Naive thymus-derived CD4-positive, alpha-beta T cell (primary cell): ENCODE results near the gene UBE2L3. TPM values are rescaled to one million over a fixed set of nuclear protein-coding genes. Genes with fewer than 3 reads are reported as not detected.

ENCODE experiments used
- ATAC-seq: fragments of 150-1000 bp; cut with Tn5 transposase; 2 replicates; pipeline ENCODE4 v1.10.0; 2021; ENCODE audit warnings: mild to moderate bottlenecking, moderate library complexity
- CTCF ChIA-PET: fragments of 350-600 bp; sonication (Branson Sonifier 250); formaldehyde crosslinking; loops from one replicate; lab custom pipeline; 2021; ENCODE audit warnings: antibody characterized with exemption; lab: Charles Lee
- POLR2A ChIA-PET: fragments of 350-600 bp; sonication (Branson Sonifier 250); formaldehyde crosslinking; loops from one replicate; lab custom pipeline; 2021; ENCODE audit warnings: antibody characterized with exemption, inconsistent platforms; lab: Charles Lee
- DNase-seq, 9 donors: peaks; one replicate each; pipeline versions ENCODE4 v3.0.0 to v3.0.0-alpha.2; 2020 to 2022; ENCODE audit warnings: mixed read lengths in 1 of 9
- H3K27ac ChIP-seq: one replicate; pipeline ENCODE4 v1.7.0; 2013; ENCODE audit warnings: mild to moderate bottlenecking, low read depth, low read length, moderate library complexity
- H3K27me3 ChIP-seq, 2 donors: one replicate each; pipeline ENCODE4 v1.7.0; 2013; ENCODE audit warnings: low read length in 2 of 2, mild to moderate bottlenecking in 2 of 2, moderate library complexity in 2 of 2; ENCODE audit not compliant: control insufficient read depth in 2 of 2, insufficient read depth in 2 of 2
- H3K36me3 ChIP-seq, 3 experiments: 1 replicate in 2 of 3; 2 replicates in 1 of 3; pipeline ENCODE4 v1.7.0; 2013; ENCODE audit warnings: low read length in 3 of 3, mild to moderate bottlenecking in 3 of 3, moderate library complexity in 1 of 3; ENCODE audit not compliant: insufficient read depth in 3 of 3, control insufficient read depth in 2 of 3
- H3K4me1 ChIP-seq, 2 donors: one replicate each; pipeline ENCODE4 v1.7.0; 2013; ENCODE audit warnings: low read length in 2 of 2, mild to moderate bottlenecking in 2 of 2, moderate library complexity in 1 of 2; ENCODE audit not compliant: control insufficient read depth in 2 of 2, insufficient read depth in 2 of 2
- H3K4me3 ChIP-seq: 2 replicates; pipeline ENCODE4 v1.7.0; 2013; ENCODE audit warnings: mild to moderate bottlenecking, low read length
- H3K9me3 ChIP-seq, 3 experiments: 1 replicate in 2 of 3; 2 replicates in 1 of 3; pipeline ENCODE4 v1.7.0; 2013; ENCODE audit warnings: low read length in 3 of 3; ENCODE audit not compliant: control insufficient read depth in 2 of 3
- H3K27ac Mint-ChIP-seq, 9 donors: one replicate each; pipeline ENCODE4 v1.8.0; 2020 to 2022; ENCODE audit warnings: mixed read lengths in 9 of 9, mild to moderate bottlenecking in 8 of 9, moderate library complexity in 5 of 9, inconsistent platforms in 2 of 9
- H3K27me3 Mint-ChIP-seq, 5 donors: one replicate each; pipeline ENCODE4 v1.8.0; 2021 to 2022; ENCODE audit warnings: mixed read lengths in 5 of 5, mild to moderate bottlenecking in 1 of 5
- H3K36me3 Mint-ChIP-seq, 5 donors: one replicate each; pipeline ENCODE4 v1.8.0; 2020 to 2022; ENCODE audit warnings: mixed read lengths in 5 of 5, mild to moderate bottlenecking in 3 of 5, inconsistent platforms in 1 of 5
- H3K4me1 Mint-ChIP-seq, 7 donors: one replicate each; pipeline ENCODE4 v1.8.0; 2020 to 2022; ENCODE audit warnings: mixed read lengths in 7 of 7, mild to moderate bottlenecking in 3 of 7, inconsistent platforms in 1 of 7
- H3K4me3 Mint-ChIP-seq, 10 donors: one replicate each; pipeline ENCODE4 v1.8.0; 2020 to 2022; ENCODE audit warnings: mild to moderate bottlenecking in 10 of 10, mixed read lengths in 10 of 10, moderate library complexity in 6 of 10, inconsistent platforms in 2 of 10
- H3K9me3 Mint-ChIP-seq, 11 donors: one replicate each; pipeline ENCODE4 v1.8.0; 2020 to 2022; ENCODE audit warnings: mixed read lengths in 11 of 11, mild to moderate bottlenecking in 4 of 11, inconsistent platforms in 1 of 11, moderate library complexity in 1 of 11
- intact Hi-C, 2 donors: fragments of 100-400 bp; cut with micrococcal nuclease; formaldehyde crosslinking; loops; one replicate each; pipeline ENCODE4 v1.15.1; 2023
- polyA plus RNA-seq, 2 donors: library from polyadenylated mRNA; unstranded; fragments of 300-500 nt; fragmentation: Illumina TruSeq; gene quantifications; one replicate each; pipeline ENCODE4 v1.2.3, GENCODE V29; 2021
- total RNA-seq, 6 experiments: library from RNA in 5 of 6; stranded (reverse) in 5 of 6; gene quantifications; 1 replicate in 5 of 6; 2 replicates in 1 of 6; pipeline ENCODE4 v1.2.3 and lab custom pipeline; 2021 to 2026

Gene UBE2L3
- total and polyA plus RNA-seq, 7 experiments from 2014 or later, result 22.5 to 101 (median 34.6) TPM

DNA sequence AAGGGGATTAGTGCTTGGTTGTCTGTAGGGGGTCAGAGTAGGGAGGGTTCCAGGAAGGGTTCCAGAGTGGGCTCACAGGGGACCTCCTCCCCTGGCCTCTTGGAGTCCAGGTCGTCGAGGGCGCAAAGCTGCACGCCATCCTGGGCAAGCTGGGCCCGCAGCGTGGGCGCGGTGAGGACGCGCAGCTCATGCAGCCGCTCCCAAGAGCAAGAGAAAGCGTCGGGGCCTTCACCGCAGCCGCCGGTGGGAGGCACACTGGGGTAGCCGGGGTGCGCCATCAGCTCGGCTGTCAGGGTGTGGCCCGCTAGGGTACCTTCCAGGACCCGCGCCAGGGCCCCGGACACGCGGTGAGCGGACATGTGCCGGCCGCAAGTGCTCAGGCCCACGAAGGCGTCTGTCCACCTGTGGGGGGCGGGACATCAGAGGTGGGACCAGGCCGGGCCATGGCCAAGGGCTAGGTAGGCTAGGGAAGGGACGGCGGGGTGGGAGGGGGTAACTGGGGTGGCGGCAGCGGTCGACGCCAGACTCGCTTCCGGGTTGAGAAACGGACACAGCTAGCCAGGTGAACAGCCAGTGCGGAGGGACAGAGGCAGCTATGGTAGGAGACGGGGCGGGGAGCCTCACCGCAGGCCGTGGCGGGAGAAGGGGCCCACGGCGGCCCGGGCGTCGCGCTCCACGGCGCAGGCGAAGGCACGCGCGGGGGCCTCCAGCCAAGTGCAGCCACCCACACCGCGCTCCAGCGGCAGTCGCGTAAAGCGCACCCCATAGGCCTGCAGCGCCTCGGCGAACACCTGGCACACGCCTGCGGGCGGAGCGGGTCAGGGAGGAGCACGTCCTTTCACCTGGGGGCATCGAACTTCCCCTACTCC is 61.1 kb downstream of the UBE2L3 start:
- peak overlapping the region; percentile 87 to 97 (median 91) for H3K4me3 Mint-ChIP-seq
- H3K4me1 Mint-ChIP-seq, result peaks cover 29 to 45% (median 38%) of the 10 kb centered on the region in 7 donors
- H3K9me3 Mint-ChIP-seq, result no peaks in the 10 kb centered on the region
- H3K27me3 Mint-ChIP-seq, result no peaks in the 10 kb centered on the region
- no peak for ATAC-seq
- H3K9me3 ChIP-seq, result no peaks in the 10 kb centered on the region
- DNase-seq, result no peak
- H3K27ac Mint-ChIP-seq, result peak overlapping the region; percentile 36 to 97 (median 89)
- no peaks in the 10 kb centered on the region for H3K27me3 ChIP-seq
- H3K27ac ChIP-seq, result peak overlapping the region; percentile 92
- POLR2A ChIA-PET, result interaction anchor here (0.6 to 5.0 kb wide), 13 partner anchors 7 to 628 kb away, joined by 3 to 93 read pairs (median 3); partner anchors contain the start of genes PPIL2, SDF2L1, THAP7 and YPEL1
- peaks cover 0 to 32% (median 6%) of the 10 kb centered on the region in 3 experiments for H3K36me3 ChIP-seq
- peak overlapping the region; percentile 88 for H3K4me3 ChIP-seq
- CTCF ChIA-PET, result interaction anchor here (0.6 to 1.5 kb wide), 7 partner anchors 14 to 189 kb away, joined by 4 to 30 read pairs (median 4); partner anchors contain the start of genes PPIL2 and SDF2L1
- intact Hi-C loops, result loop anchor here in 1 of 2 donors (1.0 to 5.0 kb wide), 4 partner anchors 14 to 626 kb away; partner anchors contain the start of genes MAPK1, PPIL2, SDF2L1 and THAP7
- H3K4me1 ChIP-seq, result peaks cover 6 to 26% of the 10 kb centered on the region in 2 donors
- peaks cover 0 to 14% (median 6%) of the 10 kb centered on the region in 5 donors for H3K36me3 Mint-ChIP-seq

DNA sequence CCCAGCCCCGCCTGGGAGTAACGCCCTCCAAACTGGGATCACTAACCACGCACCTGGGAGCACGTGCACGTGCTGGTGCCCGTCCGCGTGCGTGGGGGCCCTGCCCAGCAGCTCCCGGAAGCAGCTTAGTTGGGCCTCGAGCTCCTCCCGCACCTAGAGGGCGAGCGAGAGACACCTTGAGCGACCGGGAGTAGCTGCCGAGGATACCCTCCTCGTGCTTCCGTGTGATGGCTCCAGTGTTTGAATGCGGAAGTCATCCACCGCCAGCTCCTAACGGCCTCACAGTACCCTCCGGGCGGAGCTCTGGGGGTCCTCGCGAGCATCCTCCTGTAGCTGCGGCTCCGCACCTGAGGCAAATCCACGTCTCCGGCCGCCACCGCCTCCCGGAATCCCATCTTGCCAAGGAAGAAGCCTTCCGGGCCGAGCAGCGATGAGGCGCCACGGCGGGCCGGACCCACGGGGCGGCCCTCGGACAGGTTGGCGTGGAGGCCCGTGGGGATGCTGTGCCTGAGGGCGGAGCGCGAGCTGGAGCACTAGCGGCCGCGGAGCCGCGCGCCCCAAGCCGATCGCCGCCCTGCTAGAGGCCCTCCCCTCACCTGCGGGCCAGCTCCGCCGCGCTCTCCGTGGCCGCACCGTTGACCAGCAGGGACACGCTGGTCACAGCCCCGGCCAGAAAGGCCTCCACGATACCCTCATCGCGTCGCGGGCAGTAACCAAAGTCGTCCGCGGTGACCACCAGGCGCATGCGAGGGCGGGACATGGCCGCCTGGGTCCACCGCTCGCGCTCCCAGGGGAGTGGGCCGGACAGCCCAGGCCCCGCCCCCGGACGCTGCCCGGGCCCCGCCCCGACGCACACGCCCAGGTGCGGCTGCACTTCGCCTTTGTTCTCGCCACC is 62.0 kb downstream of the UBE2L3 start, which contains the start of gene YDJC:
Gene YDJC, minus strand, starts transcription at position 768 of the 895 bp plus-strand sequence. Its CDS starts 8 bp downstream, at position 760.
- DNase-seq, result peak; percentile 88 to 97 (median 93)
- Mint-ChIP-seq H3K9me3 (no peaks in the 10 kb centered on the region), H3K4me1 (peaks cover 29 to 44% (median 38%) of the 10 kb centered on the region in 7 donors), H3K4me3 (peak within 1 kb of the TSS; percentile 87 to 97 (median 91)), H3K27me3 (no peaks in the 10 kb centered on the region), H3K36me3 (peaks cover 0 to 14% (median 6%) of the 10 kb centered on the region in 5 donors), H3K27ac (peak within 1 kb of the TSS; percentile 84 to 97 (median 93))
- peak; percentile 95 for ATAC-seq
- H3K4me3 ChIP-seq, result peak within 1 kb of the TSS; percentile 88
- H3K9me3 ChIP-seq, result no peaks in the 10 kb centered on the region
- ChIA-PET POLR2A (interaction anchor here (0.5 to 5.0 kb wide), 17 partner anchors 8 to 628 kb away, joined by 3 to 93 read pairs (median 3); partner anchors contain the start of genes PPIL2, SDF2L1, THAP7 and YPEL1), CTCF (interaction anchor here (0.6 to 1.5 kb wide), 8 partner anchors 13 to 188 kb away, joined by 3 to 30 read pairs (median 4); partner anchors contain the start of genes PPIL2 and SDF2L1)
- peaks cover 6 to 26% of the 10 kb centered on the region in 2 donors for H3K4me1 ChIP-seq
- intact Hi-C loops, result loop anchor here (1.0 to 5.0 kb wide), 6 partner anchors 13 to 627 kb away; partner anchors contain the start of genes SDF2L1 (in 2 of the 2), MAPK1 (in 1 of the 2), PPIL2 (in 1 of the 2) and THAP7 (in 1 of the 2)
- H3K36me3 ChIP-seq, result peaks cover 0 to 27% (median 6%) of the 10 kb centered on the region in 3 experiments
- peak within 1 kb of the TSS; percentile 92 for H3K27ac ChIP-seq
- no peaks in the 10 kb centered on the region for H3K27me3 ChIP-seq

GRCh38 chr22:21631025-21631424 is 63.5 kb downstream of the UBE2L3 start:
- peaks cover 21 to 37% (median 30%) of the 10 kb centered on the region in 7 donors for H3K4me1 Mint-ChIP-seq
- POLR2A ChIA-PET, result interaction anchor here (1.0 to 5.0 kb wide), 3 partner anchors 11 to 21 kb away, joined by 3 to 93 read pairs (median 21); partner anchors contain the start of gene SDF2L1
- intact Hi-C loops, result no loop called here
- Histone ChIP-seq H3K36me3 (peaks cover 0 to 27% (median 6%) of the 10 kb centered on the region in 3 experiments), H3K9me3 (no peaks in the 10 kb centered on the region), H3K4me1 (peaks cover 6 to 26% of the 10 kb centered on the region in 2 donors), H3K4me3 (no peak overlapping the region), H3K27me3 (no peaks in the 10 kb centered on the region), H3K27ac (no peak overlapping the region)
- H3K36me3 Mint-ChIP-seq, result peaks cover 0 to 14% (median 6%) of the 10 kb centered on the region in 5 donors
- peak overlapping the region in 5 of 10 donors; percentile 73 to 91 (median 87) for H3K4me3 Mint-ChIP-seq
- CTCF ChIA-PET, result interaction anchor here (0.8 to 2.6 kb wide), 3 partner anchors 12 to 16 kb away, joined by 3 to 11 read pairs (median 9); no protein-coding TSS in a partner anchor
- no peak for ATAC-seq
- H3K27me3 Mint-ChIP-seq, result no peaks in the 10 kb centered on the region
- peak overlapping the region in 2 of 9 donors; percentile 63 to 93 for H3K27ac Mint-ChIP-seq
- no peaks in the 10 kb centered on the region for H3K9me3 Mint-ChIP-seq
- no peak for DNase-seq

GRCh38 chr22:21632237-21632895 is 64.9 kb downstream of the UBE2L3 start, which contains the start of gene CCDC116:
CCDC116 (plus strand) TSS chr22:21632760; CDS start chr22:21633182, 422 bp downstream.
- H3K4me3 Mint-ChIP-seq, result peak within 1 kb of the TSS in 1 of 10 donors; percentile 42

DNA sequence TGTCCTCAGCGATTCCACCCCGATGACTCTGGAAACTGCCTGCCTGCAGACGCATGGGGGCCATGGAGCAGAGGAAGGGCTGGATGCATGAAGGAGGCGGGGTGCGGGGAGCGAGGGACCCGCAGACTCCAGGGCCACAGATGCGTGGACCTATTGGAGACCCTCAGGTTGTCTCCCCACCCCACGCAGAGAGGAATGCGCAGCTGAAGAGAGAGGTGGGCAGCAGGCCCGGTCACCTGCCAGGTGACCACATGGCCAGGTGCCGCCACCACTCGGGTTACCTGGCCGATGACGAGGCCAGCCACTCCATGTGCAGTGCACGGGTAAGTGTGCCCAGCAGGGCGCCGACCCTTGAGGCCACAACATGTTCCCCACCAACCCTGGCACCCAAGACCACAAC is 65.4 kb downstream of the UBE2L3 start:
- Mint-ChIP-seq H3K4me1 (peaks cover 8 to 21% (median 16%) of the 10 kb centered on the region in 7 donors), H3K9me3 (no peaks in the 10 kb centered on the region), H3K27ac (no peak overlapping the region), H3K27me3 (no peaks in the 10 kb centered on the region), H3K4me3 (peak overlapping the region in 1 of 10 donors; percentile 42), H3K36me3 (peaks cover 0 to 6% (median 5%) of the 10 kb centered on the region in 5 donors)
- H3K27me3 ChIP-seq, result no peaks in the 10 kb centered on the region
- H3K27ac ChIP-seq, result no peak overlapping the region
- intact Hi-C loops, result no loop called here
- H3K9me3 ChIP-seq, result no peaks in the 10 kb centered on the region
- DNase-seq (no peak), ATAC-seq (no peak)
- ChIA-PET CTCF (no interaction called here), POLR2A (no interaction called here)
- peaks cover 0 to 13% (median 3%) of the 10 kb centered on the region in 3 experiments for H3K36me3 ChIP-seq
- no peak overlapping the region for H3K4me3 ChIP-seq
- peaks cover 5 to 10% of the 10 kb centered on the region in 2 donors for H3K4me1 ChIP-seq

More at GRCh38 chr22:21632237-21632895, 64.9 kb downstream of the UBE2L3 start, which contains the start of gene CCDC116:
- DNase-seq, result peak in 5 of 9 donors; percentile 41 to 64 (median 55)
- Histone ChIP-seq H3K27me3 (no peaks in the 10 kb centered on the region), H3K36me3 (peaks cover 0 to 16% (median 3%) of the 10 kb centered on the region in 3 experiments), H3K27ac (no peak within 1 kb of the TSS), H3K4me1 (peaks cover 6 to 14% of the 10 kb centered on the region in 2 donors), H3K9me3 (no peaks in the 10 kb centered on the region), H3K4me3 (no peak within 1 kb of the TSS)
- Mint-ChIP-seq H3K4me1 (peaks cover 11 to 27% (median 19%) of the 10 kb centered on the region in 7 donors), H3K27me3 (no peaks in the 10 kb centered on the region), H3K27ac (peak within 1 kb of the TSS in 3 of 9 donors; percentile 14 to 29 (median 17)), H3K9me3 (no peaks in the 10 kb centered on the region), H3K36me3 (peaks cover 0 to 10% (median 6%) of the 10 kb centered on the region in 5 donors)
- POLR2A ChIA-PET, result interaction anchor here (4.8 kb wide), 1 partner anchor 10 kb away, joined by 93 read pairs; the partner anchor contains the start of gene SDF2L1
- CTCF ChIA-PET, result interaction anchor here (0.6 to 2.6 kb wide), 2 partner anchors 13 to 14 kb away, joined by 4 to 9 read pairs; no protein-coding TSS in a partner anchor
- ATAC-seq, result peak; percentile 33
- intact Hi-C loops, result no loop called here
